SK-N-SH treated with all-trans-retinoic acid at 6 μM for 48 hours (cell line): Measurements from ENCODE around the gene KLHDC10.

Experiments used
- ATAC-seq: fragments of 200-7000 bp; cut with Tn5 transposase; 3 replicates; pipeline ENCODE4 v1.9.1; 2020; ENCODE audit warnings: mild to moderate bottlenecking, moderate library complexity
- BACH2 ChIP-seq: fragments of 250-450 bp; sonication (Bioruptor Pico); IDR thresholded peaks from 2 replicates; pipeline ENCODE4 v1.9.0; 2021; ENCODE audit warnings: mild to moderate bottlenecking, borderline replicate concordance
- CSDC2 ChIP-seq: fragments of 250-450 bp; sonication (Bioruptor Pico); IDR thresholded peaks from 2 replicates; pipeline ENCODE4 v1.5.0; 2020; ENCODE audit warnings: mild to moderate bottlenecking, moderate library complexity
- ESRRG ChIP-seq: fragments of 250-450 bp; sonication (Bioruptor Pico); IDR thresholded peaks from 2 replicates; pipeline ENCODE4 v1.6.1; 2021; ENCODE audit warnings: mild to moderate bottlenecking
- OSR1 ChIP-seq: fragments of 250-450 bp; sonication (Bioruptor Pico); IDR thresholded peaks from 2 replicates; pipeline ENCODE4 v1.8.0; 2022; ENCODE audit warnings: moderate library complexity, mild to moderate bottlenecking, inconsistent platforms
- PPARA ChIP-seq: fragments of 250-450 bp; sonication (Bioruptor Pico); IDR thresholded peaks from 2 replicates; pipeline ENCODE4 v1.5.0; 2020; ENCODE audit warnings: mild to moderate bottlenecking, borderline replicate concordance
- RARB ChIP-seq: fragments of 250-450 bp; sonication (Bioruptor Pico); IDR thresholded peaks from 2 replicates; pipeline ENCODE4 v1.8.0; 2021; ENCODE audit warnings: mild to moderate bottlenecking, moderate library complexity
- TCF4 ChIP-seq: fragments of 250-450 bp; sonication (Bioruptor Pico); IDR thresholded peaks from 2 replicates; pipeline ENCODE4 v1.8.0; 2021; ENCODE audit warnings: mild to moderate bottlenecking, moderate library complexity, borderline replicate concordance
- TOX ChIP-seq: fragments of 250-450 bp; sonication (Bioruptor Pico); IDR thresholded peaks from 2 replicates; pipeline ENCODE4 v1.8.0; 2021; ENCODE audit warnings: mild to moderate bottlenecking, moderate library complexity, borderline replicate concordance
- ZC3H10 ChIP-seq: fragments of 250-450 bp; sonication (Bioruptor Pico); IDR thresholded peaks from 2 replicates; pipeline ENCODE4 v1.5.1; 2021; ENCODE audit warnings: mild to moderate bottlenecking, moderate library complexity
- ZFP3 ChIP-seq: fragments of 250-450 bp; sonication (Bioruptor Pico); IDR thresholded peaks from 2 replicates; pipeline ENCODE4 v1.5.0; 2020; ENCODE audit warnings: mild to moderate bottlenecking, moderate library complexity
- ZFP30 ChIP-seq: fragments of 450-650 bp; formaldehyde crosslinking; IDR thresholded peaks from 2 replicates; pipeline ENCODE4 v1.5.0; 2022; ENCODE audit warnings: mild to moderate bottlenecking, moderate library complexity
- ZNF565 ChIP-seq: fragments of 450-650 bp; formaldehyde crosslinking; conservative IDR thresholded peaks from 2 replicates; pipeline ENCODE4 v1.5.0; 2020; ENCODE audit warnings: low read depth, mild to moderate bottlenecking, moderate library complexity
- ZNF70 ChIP-seq: fragments of 450-650 bp; formaldehyde crosslinking; IDR thresholded peaks from 2 replicates; pipeline ENCODE4 v1.5.0; 2020; ENCODE audit warnings: mild to moderate bottlenecking, moderate library complexity
- ZNF8 ChIP-seq: fragments of 450-650 bp; formaldehyde crosslinking; IDR thresholded peaks from 2 replicates; pipeline ENCODE4 v1.5.0; 2020; ENCODE audit warnings: mild to moderate bottlenecking, moderate library complexity
- TF ChIP-seq, protein P1 (sequence below): fragments of 250-450 bp; sonication (Bioruptor Pico); IDR thresholded peaks from 2 replicates; pipeline ENCODE4 v1.8.0; 2020; ENCODE audit warnings: mild to moderate bottlenecking, moderate library complexity, borderline replicate concordance
- TF ChIP-seq, protein P2 (sequence below): fragments of 250-450 bp; sonication (Bioruptor Pico); IDR thresholded peaks from 2 replicates; pipeline ENCODE4 v1.5.1; 2021; ENCODE audit warnings: mild to moderate bottlenecking, moderate library complexity

KLHDC10 gene

DNA sequence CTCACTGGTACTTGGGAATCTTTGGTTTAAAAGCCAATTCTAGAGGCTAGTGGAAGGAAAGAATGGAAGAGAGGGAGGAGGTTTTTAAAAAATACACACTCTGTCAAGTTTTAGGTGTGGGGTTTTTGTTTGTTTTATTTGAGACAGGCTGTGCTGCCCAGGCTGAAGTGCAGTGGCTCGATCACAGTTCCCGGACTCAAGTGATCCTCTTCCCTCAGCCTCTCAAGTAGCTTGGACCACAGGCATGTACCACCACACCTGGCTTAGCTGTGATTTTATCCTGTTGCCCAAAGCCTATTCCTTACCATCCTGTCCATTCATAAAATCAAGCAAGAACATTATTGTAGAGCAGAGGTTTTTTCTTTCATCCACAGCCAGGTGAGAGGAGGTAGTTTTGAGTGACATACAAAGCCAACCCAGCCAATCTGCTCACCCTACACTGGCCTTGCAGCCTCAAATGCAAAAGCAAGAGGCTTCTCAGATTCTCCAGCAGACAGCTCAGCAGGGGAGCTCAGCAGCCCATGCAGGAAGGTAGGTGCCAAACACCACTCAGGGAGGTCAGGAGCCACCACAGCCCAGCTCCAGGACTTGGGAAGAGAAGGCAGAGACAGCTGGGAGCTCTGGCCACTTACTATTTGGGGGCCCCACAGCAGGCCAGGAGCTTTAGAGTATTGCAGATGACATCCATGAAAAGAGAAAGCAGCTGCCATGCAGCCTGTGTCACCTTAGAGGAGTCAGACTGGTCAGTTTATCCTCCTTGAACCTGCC, 69.0 kb downstream of the KLHDC10 start:
- TF ChIP-seq TOX (CRISPR knock-in tag), result no peak
- TF ChIP-seq BACH2 (CRISPR knock-in tag), result no peak
- TF ChIP-seq ZNF70 (CRISPR knock-in tag), result no peak
- TF ChIP-seq, protein P1, sequence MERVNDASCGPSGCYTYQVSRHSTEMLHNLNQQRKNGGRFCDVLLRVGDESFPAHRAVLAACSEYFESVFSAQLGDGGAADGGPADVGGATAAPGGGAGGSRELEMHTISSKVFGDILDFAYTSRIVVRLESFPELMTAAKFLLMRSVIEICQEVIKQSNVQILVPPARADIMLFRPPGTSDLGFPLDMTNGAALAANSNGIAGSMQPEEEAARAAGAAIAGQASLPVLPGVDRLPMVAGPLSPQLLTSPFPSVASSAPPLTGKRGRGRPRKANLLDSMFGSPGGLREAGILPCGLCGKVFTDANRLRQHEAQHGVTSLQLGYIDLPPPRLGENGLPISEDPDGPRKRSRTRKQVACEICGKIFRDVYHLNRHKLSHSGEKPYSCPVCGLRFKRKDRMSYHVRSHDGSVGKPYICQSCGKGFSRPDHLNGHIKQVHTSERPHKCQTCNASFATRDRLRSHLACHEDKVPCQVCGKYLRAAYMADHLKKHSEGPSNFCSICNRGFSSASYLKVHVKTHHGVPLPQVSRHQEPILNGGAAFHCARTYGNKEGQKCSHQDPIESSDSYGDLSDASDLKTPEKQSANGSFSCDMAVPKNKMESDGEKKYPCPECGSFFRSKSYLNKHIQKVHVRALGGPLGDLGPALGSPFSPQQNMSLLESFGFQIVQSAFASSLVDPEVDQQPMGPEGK (CRISPR knock-in tag), result no peak
- TF ChIP-seq PPARA, result no peak
- no peak for TF ChIP-seq TCF4 (CRISPR knock-in tag)
- no peak for TF ChIP-seq ZFP30 (CRISPR knock-in tag)
- TF ChIP-seq ZNF565, result no peak
- TF ChIP-seq CSDC2, result no peak
- no peak for TF ChIP-seq ESRRG (CRISPR knock-in tag)
- no peak for ATAC-seq

DNA sequence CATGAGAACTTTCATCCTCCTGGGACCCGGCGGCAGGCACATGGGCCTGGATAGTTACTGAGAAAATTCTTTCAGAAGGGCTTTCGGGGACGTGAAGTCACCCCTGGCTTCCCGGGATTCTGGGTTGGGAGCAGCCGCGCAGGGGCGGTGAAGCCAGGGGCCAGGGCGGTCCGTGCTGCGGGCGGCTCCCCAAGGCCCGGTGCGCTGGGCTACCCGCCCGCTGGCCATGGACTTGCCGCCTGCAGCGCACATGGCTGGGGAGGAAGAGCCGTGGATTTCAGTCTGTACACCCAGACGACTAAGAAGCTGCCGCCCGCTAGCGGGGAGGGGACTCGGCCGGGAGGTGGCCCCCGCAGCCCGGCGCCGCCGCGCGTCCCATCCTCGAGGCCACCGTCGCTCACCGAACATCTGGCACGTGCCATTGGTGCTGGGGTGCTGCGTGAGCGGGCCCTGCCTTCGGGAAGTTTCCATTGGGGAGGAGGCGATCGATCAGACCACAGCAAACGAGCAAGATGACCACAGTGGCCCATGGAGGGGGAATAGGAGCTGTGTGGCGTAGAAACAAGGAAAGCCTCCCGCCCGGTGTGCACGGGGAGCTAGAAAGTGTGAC, 70.3 kb downstream of the KLHDC10 start:
- ATAC-seq, result no peak
- TF ChIP-seq OSR1 (CRISPR knock-in tag), result no peak
- no peak for TF ChIP-seq ZNF8

DNA sequence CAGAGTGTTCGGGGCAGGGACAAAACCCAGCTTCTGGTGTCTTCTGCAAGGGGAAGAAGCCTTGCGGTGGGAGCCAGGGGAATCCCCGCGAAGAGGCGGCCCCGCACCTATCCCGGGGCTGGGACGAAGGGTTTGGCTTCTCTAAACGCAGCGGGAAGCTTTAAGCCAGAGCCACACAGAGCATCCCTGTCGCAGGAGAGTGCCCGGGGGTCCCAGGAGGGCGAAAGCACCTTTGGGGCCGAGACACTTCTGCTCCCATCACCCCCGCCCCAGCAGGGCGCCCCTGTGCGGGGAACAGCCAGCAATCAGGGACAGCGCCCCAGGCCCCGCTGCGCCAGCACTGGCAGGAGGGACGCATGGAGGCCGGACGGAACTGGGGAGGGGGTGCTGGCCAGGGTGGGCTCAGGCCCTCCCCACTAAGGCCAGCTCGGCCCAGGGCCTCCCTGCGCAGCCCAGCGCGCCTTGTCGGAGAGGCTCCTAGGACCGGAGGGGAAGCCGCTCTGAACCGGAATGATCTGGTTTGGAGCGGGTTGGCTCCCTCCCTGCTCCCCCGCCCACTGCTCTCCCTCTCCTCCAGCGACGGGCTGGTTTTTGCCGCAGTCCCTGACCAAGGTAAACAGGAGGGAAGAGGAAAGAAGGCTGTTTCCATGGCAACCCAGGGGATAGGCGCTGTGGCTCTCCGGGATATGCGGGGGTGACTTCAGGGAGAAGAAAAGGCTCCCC, 71.0 kb downstream of the KLHDC10 start:
- 0 out of 2 replicates have a peak, but pooled peaks have one; percentile 38 for TF ChIP-seq ZNF70 (CRISPR knock-in tag)
- TF ChIP-seq OSR1 (CRISPR knock-in tag), result no peak
- no peak for TF ChIP-seq ZNF8
- peak; percentile 42 for ATAC-seq

DNA sequence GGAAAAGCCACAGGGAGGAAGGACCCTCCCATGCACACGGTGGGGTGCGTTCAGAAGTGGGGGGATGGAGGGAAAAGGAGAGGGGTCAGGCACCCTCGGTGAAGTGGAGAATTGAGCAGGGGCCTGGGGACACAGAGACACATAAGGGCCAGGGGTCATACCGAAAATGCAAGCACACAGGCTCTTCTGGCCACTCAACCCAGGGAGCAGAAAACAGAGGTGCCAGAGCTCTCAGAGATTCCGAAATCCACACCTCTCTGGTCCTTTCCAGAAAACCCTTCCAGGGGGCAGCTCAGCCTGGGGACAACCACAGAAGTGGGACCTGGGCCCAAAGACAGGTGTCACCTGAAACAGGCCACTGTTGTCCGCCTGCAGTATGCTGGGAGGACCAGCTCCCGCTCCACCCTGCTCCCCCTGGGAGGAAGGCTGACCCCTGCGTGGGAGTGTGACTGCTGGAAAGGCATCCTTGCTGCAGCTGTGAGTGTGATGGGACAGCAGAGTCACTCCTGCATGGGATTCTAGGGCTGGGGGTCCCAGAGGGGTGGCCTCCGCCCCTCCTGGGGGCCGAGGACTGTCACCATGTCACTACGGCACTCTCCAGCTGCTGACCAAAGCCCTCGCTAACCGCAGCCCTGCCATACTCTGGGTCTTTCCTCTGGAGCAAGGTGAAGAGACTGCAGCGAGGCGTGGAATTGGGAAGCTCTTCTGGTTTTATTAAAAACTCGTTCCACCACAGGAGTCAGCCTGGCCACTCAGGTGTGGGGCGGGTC, 71.7 kb downstream of the KLHDC10 start:
- no peak for ATAC-seq
- TF ChIP-seq, protein P1 (CRISPR knock-in tag), result no peak
- TF ChIP-seq PPARA, result no peak
- TF ChIP-seq ZNF8, result no peak
- no peak for TF ChIP-seq ZC3H10 (CRISPR knock-in tag)
- no peak for TF ChIP-seq BACH2 (CRISPR knock-in tag)
- TF ChIP-seq, protein P2, sequence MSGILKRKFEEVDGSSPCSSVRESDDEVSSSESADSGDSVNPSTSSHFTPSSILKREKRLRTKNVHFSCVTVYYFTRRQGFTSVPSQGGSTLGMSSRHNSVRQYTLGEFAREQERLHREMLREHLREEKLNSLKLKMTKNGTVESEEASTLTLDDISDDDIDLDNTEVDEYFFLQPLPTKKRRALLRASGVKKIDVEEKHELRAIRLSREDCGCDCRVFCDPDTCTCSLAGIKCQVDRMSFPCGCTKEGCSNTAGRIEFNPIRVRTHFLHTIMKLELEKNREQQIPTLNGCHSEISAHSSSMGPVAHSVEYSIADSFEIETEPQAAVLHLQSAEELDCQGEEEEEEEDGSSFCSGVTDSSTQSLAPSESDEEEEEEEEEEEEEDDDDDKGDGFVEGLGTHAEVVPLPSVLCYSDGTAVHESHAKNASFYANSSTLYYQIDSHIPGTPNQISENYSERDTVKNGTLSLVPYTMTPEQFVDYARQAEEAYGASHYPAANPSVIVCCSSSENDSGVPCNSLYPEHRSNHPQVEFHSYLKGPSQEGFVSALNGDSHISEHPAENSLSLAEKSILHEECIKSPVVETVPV (CRISPR knock-in tag), result no peak
- TF ChIP-seq RARB (CRISPR knock-in tag), result no peak
- no peak for TF ChIP-seq ZFP3 (CRISPR knock-in tag)

DNA sequence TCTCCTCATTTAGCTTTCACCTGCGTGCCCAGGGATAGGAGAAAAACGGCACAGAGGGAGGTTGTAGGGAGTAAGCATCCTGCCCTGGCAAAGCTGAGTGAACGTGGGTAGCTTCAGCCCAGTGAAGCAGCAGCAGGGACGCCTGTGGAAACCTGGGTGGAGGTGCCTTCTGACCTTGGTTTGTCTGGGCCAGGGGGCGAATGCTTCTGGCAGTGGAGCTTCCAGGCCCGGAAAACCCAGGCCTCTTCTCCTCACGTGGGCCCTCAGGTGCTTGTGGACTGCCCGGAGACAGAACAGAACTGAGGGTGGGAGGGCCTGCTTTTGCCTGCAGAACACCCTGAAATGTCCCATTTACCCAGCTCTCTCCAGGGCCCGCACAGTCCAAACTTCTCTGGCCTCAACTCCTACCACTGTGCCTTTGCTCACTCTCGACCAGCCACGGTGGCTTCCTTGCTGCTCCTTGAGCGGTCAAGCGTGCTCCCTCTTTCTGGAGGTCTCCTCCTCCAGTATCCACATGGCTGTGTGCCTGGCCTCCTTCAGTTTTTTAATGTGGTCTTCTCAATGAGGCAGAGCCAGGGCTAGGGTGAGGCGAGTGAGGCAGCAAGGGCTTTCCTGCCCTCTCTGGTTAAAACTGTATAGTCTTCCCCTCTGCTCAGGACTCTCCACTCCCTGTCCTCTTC, 72.5 kb downstream of the KLHDC10 start:
- no peak for TF ChIP-seq TCF4 (CRISPR knock-in tag)
- no peak for TF ChIP-seq ZFP30 (CRISPR knock-in tag)
- no peak for TF ChIP-seq ZNF70 (CRISPR knock-in tag)
- no peak for ATAC-seq
